Neuronal stem cell (in vitro differentiated cells): ENCODE results near the gene B4GALNT4.
A peak's percentile ranks its signal among the peaks of the same experiment; 100 is the strongest.

Experiments
- DNase-seq: peaks from one replicate; pipeline ENCODE4 v3.0.0-alpha.2; 2013; ENCODE audit warnings: low spot score
- H2AFZ ChIP-seq: one replicate; pipeline ENCODE4 v1.6.1; 2013; ENCODE audit warnings: mild to moderate bottlenecking, low read length, inconsistent platforms
- H2AK5ac ChIP-seq: 2 replicates; pipeline ENCODE4 v1.6.1; 2013; ENCODE audit warnings: low read depth, mild to moderate bottlenecking, inconsistent platforms, low read length, moderate library complexity, mixed read lengths
- H2BK120ac ChIP-seq: 2 replicates; pipeline ENCODE4 v1.6.1; 2013; ENCODE audit warnings: low read depth, mild to moderate bottlenecking, inconsistent platforms, low read length, moderate library complexity, mixed read lengths
- H2BK12ac ChIP-seq: one replicate; pipeline ENCODE4 v1.6.1; 2013; ENCODE audit warnings: low read length, inconsistent platforms
- H2BK15ac ChIP-seq: 2 replicates; pipeline ENCODE4 v1.6.1; 2013; ENCODE audit warnings: mild to moderate bottlenecking, low read length, inconsistent platforms, mixed read lengths
- H2BK5ac ChIP-seq: one replicate; pipeline ENCODE4 v1.6.1; 2013; ENCODE audit warnings: inconsistent platforms, mild to moderate bottlenecking, low read length, moderate library complexity
- H3K14ac ChIP-seq: one replicate; pipeline ENCODE4 v1.6.1; 2013; ENCODE audit warnings: low read length, inconsistent platforms
- H3K18ac ChIP-seq: 2 replicates; pipeline ENCODE4 v1.6.1; 2013; ENCODE audit warnings: low read length, inconsistent platforms
- H3K23ac ChIP-seq: 2 replicates; pipeline ENCODE4 v1.6.1; 2013; ENCODE audit warnings: low read depth, mild to moderate bottlenecking, mixed read lengths, low read length, inconsistent platforms; ENCODE audit not compliant: poor library complexity
- H3K27ac ChIP-seq: replicated peaks from 3 replicates; pipeline ENCODE4 v1.5.1; 2013; ENCODE audit warnings: low read length, inconsistent platforms
- H3K27me3 ChIP-seq, 3 experiments: 2 replicates each; pipeline ENCODE4 v1.6.1; 2013; ENCODE audit warnings: low read length in 3 of 3, mild to moderate bottlenecking in 2 of 3, inconsistent platforms in 1 of 3, low read depth in 1 of 3, mixed read lengths in 1 of 3, moderate library complexity in 1 of 3; ENCODE audit not compliant: control insufficient read depth in 3 of 3, insufficient read depth in 3 of 3
- H3K36me3 ChIP-seq, 2 donors: replicated peaks in 1 of 2; 2 replicates each; pipeline ENCODE4 v1.6.1; 2013; ENCODE audit warnings: low read length in 2 of 2; ENCODE audit not compliant: control insufficient read depth in 2 of 2, insufficient read depth in 2 of 2
- H3K4ac ChIP-seq: 2 replicates; pipeline ENCODE4 v1.6.1; 2013; ENCODE audit warnings: inconsistent platforms, mild to moderate bottlenecking, low read length, moderate library complexity
- H3K4me1 ChIP-seq, 2 donors: 1 replicate in 1 of 2; 2 replicates in 1 of 2; pipeline ENCODE4 v1.6.1; 2013; ENCODE audit warnings: low read length in 2 of 2, low read depth in 1 of 2; ENCODE audit not compliant: control insufficient read depth in 2 of 2, insufficient read depth in 1 of 2
- H3K4me2 ChIP-seq: one replicate; pipeline ENCODE4 v1.6.1; 2013; ENCODE audit warnings: mild to moderate bottlenecking, low read length, inconsistent platforms; ENCODE audit not compliant: insufficient read depth, poor library complexity, severe bottlenecking
- H3K4me3 ChIP-seq, 2 donors: 2 replicates each; pipeline ENCODE4 v1.5.1; 2013; ENCODE audit warnings: low read length in 2 of 2, mild to moderate bottlenecking in 2 of 2, inconsistent platforms in 1 of 2, moderate library complexity in 1 of 2
- H3K79me1 ChIP-seq: one replicate; pipeline ENCODE4 v1.6.1; 2013; ENCODE audit warnings: low read depth, mild to moderate bottlenecking, inconsistent platforms, low read length, moderate library complexity
- H3K9ac ChIP-seq: one replicate; pipeline ENCODE4 v1.6.1; 2013; ENCODE audit warnings: mild to moderate bottlenecking, low read depth, low read length, inconsistent platforms; ENCODE audit not compliant: poor library complexity
- H3K9me3 ChIP-seq, 2 donors: replicated peaks in 1 of 2; 2 replicates each; pipeline versions ENCODE3 to v1.6.1; 2013; ENCODE audit warnings: low read length in 2 of 2, mild to moderate bottlenecking in 2 of 2, inconsistent platforms in 1 of 2, low read depth in 1 of 2, mixed read lengths in 1 of 2, moderate library complexity in 1 of 2; ENCODE audit not compliant: control insufficient read depth in 2 of 2, insufficient read depth in 1 of 2
- H4K8ac ChIP-seq: one replicate; pipeline ENCODE4 v1.6.1; 2013; ENCODE audit warnings: low read depth, mild to moderate bottlenecking, inconsistent platforms, low read length, moderate library complexity
- H4K91ac ChIP-seq: one replicate; pipeline ENCODE4 v1.6.1; 2013; ENCODE audit warnings: low read length, low read depth, mild to moderate bottlenecking, inconsistent platforms; ENCODE audit not compliant: poor library complexity
- WGBS, 2 donors: extraction: QIAGEN DNeasy Blood & Tissue Kit; methylation state at CpG; one replicate each; pipeline ENCODE4 v1.1.7; 2013; ENCODE audit warnings: missing lambda C conversion rate in 2 of 2, mixed read lengths in 1 of 2; ENCODE audit not compliant: insufficient read length in 2 of 2, insufficient replicate concordance in 1 of 2; ENCODE audit errors: extremely low coverage in 2 of 2; 5-methylcytosine and 5-hydroxymethylcytosine counted together

Gene B4GALNT4

GRCh38 chr11:368414-369335 lies 624 bp upstream of the B4GALNT4 start:
- Histone ChIP-seq H2AFZ (peak overlapping the region; percentile 19), H3K4me3 (peak overlapping the region; percentile 70 to 77), H3K14ac (peak overlapping the region; percentile 32), H2BK120ac (no peak overlapping the region), H3K4ac (no peak overlapping the region), H2BK5ac (no peak overlapping the region), H3K9ac (peak overlapping the region; percentile 71), H2BK12ac (peak overlapping the region; percentile 3), H3K27ac (peak overlapping the region; percentile 28), H3K27me3 (no peaks in the 10 kb centered on the region), H3K36me3 (peaks cover 20 to 25% of the 10 kb centered on the region in 2 donors), H3K4me2 (peak overlapping the region; percentile 58), H3K23ac (peak overlapping the region; percentile 32), H2BK15ac (no peak overlapping the region), H3K4me1 (peaks cover 11% of the 10 kb centered on the region in 2 donors), H3K18ac (peak overlapping the region; percentile 97), H2AK5ac (peak overlapping the region; percentile 7), H3K9me3 (peaks cover 9 to 11% of the 10 kb centered on the region in 2 donors), H4K91ac (no peak overlapping the region), H4K8ac (peak overlapping the region; percentile 87), H3K79me1 (peaks cover 15% of the 10 kb centered on the region)
- peak; percentile 32 for DNase-seq
- WGBS, 2 donors = no CpG with 5 or more reads among the region's 61 CpGs

- WGBS, 2 donors = no CpG with 5 or more reads among the region's 42 CpGs
- peaks cover 19% of the 10 kb centered on the region for H3K79me1 ChIP-seq
- H3K27ac ChIP-seq = no peak overlapping the region
- H4K91ac ChIP-seq = no peak overlapping the region
- no peak overlapping the region for H3K14ac ChIP-seq
- H3K4ac ChIP-seq = peak overlapping the region; percentile 17
- H2AK5ac ChIP-seq = peak overlapping the region; percentile 98
- H3K27me3 ChIP-seq = no peaks in the 10 kb centered on the region
- peaks cover 8 to 11% of the 10 kb centered on the region in 2 donors for H3K4me1 ChIP-seq
- peak overlapping the region; percentile 87 for H3K18ac ChIP-seq
- no peak overlapping the region for H2BK15ac ChIP-seq
- peaks cover 26 to 35% of the 10 kb centered on the region in 2 donors for H3K36me3 ChIP-seq
- peaks cover 4 to 9% of the 10 kb centered on the region in 2 donors for H3K9me3 ChIP-seq
- peak; percentile 55 for DNase-seq
- H4K8ac ChIP-seq = no peak overlapping the region
- H2BK12ac ChIP-seq = no peak overlapping the region
- peak overlapping the region; percentile 33 for H2BK5ac ChIP-seq
- H2BK120ac ChIP-seq = peak overlapping the region; percentile 61
- H2AFZ ChIP-seq = peak overlapping the region; percentile 38
- H3K9ac ChIP-seq = peak overlapping the region; percentile 83
- peak overlapping the region; percentile 75 for H3K4me2 ChIP-seq
- no peak overlapping the region for H3K23ac ChIP-seq
- H3K4me3 ChIP-seq = peak overlapping the region; percentile 77 to 79
Measured at GRCh38 chr11:370070-370941, 1.0 kb downstream of the B4GALNT4 start.

GRCh38 chr11:371051-371450 lies 1.8 kb downstream of the B4GALNT4 start:
- WGBS, 2 donors = no CpG with 5 or more reads among the region's 5 CpGs
- peaks cover 8 to 11% of the 10 kb centered on the region in 2 donors for H3K4me1 ChIP-seq
- H3K4ac ChIP-seq = no peak overlapping the region
- H3K4me3 ChIP-seq = no peak overlapping the region
- H2BK120ac ChIP-seq = peak overlapping the region; percentile 61
- H3K23ac ChIP-seq = peak overlapping the region; percentile 73
- H3K9ac ChIP-seq = no peak overlapping the region
- H2AK5ac ChIP-seq = peak overlapping the region; percentile 98
- peaks cover 26 to 42% of the 10 kb centered on the region in 2 donors for H3K36me3 ChIP-seq
- no peak overlapping the region for H2BK12ac ChIP-seq
- no peak overlapping the region for H3K18ac ChIP-seq
- H4K91ac ChIP-seq = no peak overlapping the region
- H3K9me3 ChIP-seq = peaks cover 4 to 9% of the 10 kb centered on the region in 2 donors
- H3K27me3 ChIP-seq = no peaks in the 10 kb centered on the region
- H2BK15ac ChIP-seq = no peak overlapping the region
- H3K79me1 ChIP-seq = peaks cover 21% of the 10 kb centered on the region
- H4K8ac ChIP-seq = no peak overlapping the region
- H3K4me2 ChIP-seq = no peak overlapping the region
- no peak overlapping the region for H3K14ac ChIP-seq
- no peak for DNase-seq
- H2AFZ ChIP-seq = no peak overlapping the region
- H3K27ac ChIP-seq = no peak overlapping the region
- H2BK5ac ChIP-seq = peak overlapping the region; percentile 33
